GM10266 (cell line): ENCODE measurements around the gene ABCC10.
"Not testable (repeated sequence)": the region's sequence is repeated elsewhere in the genome, so short reads cannot be mapped to it uniquely, and the experiment has no call there.

Experiments
- DNase-seq: peaks from one replicate; pipeline ENCODE4 v3.0.0; 2012; ENCODE audit errors: extremely low spot score
- TF ChIP-seq, protein P1 (sequence below): IDR thresholded peaks from 2 replicates; pipeline ENCODE4 v1.5.1; 2012; ENCODE audit warnings: mild to moderate bottlenecking, low read depth; ENCODE audit not compliant: control insufficient read depth, insufficient read depth; ENCODE audit errors: missing control alignments

ABCC10 gene

DNA sequence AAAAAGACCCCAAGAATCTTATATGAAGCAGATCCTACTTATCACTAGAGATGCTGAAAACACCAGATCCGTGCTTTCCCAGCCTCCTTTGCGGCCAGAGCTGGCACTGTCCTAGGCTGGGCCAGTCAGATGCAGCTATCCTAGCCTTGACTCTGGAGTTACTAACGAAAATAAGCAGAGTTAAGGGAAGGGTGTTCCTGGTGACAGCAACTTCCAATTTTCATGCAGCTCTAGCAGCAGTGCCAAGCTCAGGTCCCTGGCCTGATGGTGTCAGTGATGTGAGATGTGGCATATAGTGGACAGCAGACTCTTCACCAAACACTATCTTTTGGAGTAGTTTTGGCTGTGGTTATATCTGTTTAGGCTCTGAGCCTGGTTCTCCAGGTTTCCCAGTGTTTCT is 25.6 kb upstream of the ABCC10 start:
- TF ChIP-seq, protein P1, sequence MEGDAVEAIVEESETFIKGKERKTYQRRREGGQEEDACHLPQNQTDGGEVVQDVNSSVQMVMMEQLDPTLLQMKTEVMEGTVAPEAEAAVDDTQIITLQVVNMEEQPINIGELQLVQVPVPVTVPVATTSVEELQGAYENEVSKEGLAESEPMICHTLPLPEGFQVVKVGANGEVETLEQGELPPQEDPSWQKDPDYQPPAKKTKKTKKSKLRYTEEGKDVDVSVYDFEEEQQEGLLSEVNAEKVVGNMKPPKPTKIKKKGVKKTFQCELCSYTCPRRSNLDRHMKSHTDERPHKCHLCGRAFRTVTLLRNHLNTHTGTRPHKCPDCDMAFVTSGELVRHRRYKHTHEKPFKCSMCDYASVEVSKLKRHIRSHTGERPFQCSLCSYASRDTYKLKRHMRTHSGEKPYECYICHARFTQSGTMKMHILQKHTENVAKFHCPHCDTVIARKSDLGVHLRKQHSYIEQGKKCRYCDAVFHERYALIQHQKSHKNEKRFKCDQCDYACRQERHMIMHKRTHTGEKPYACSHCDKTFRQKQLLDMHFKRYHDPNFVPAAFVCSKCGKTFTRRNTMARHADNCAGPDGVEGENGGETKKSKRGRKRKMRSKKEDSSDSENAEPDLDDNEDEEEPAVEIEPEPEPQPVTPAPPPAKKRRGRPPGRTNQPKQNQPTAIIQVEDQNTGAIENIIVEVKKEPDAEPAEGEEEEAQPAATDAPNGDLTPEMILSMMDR: no peak
- no peak for DNase-seq

DNA sequence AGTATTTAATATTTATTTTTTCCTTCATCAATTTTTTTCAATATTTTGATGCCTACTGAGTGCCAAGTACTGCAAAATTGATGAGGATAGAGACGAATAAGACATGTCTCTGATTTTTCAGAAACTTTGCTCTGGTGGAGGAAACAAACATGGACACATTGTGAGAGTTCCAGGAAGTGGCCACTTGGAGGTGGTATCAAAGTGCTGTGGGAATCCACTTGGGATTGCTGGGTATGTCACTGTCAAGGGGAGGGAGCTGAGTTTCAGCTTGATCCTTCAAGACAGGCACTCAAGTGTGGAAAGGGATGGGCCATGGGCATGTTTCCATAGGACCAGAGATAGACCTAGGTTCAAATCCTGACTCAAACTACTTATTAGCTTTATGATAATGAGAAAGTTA is 24.5 kb upstream of the ABCC10 start:
- TF ChIP-seq, protein P1: no peak
- DNase-seq: no peak

DNA sequence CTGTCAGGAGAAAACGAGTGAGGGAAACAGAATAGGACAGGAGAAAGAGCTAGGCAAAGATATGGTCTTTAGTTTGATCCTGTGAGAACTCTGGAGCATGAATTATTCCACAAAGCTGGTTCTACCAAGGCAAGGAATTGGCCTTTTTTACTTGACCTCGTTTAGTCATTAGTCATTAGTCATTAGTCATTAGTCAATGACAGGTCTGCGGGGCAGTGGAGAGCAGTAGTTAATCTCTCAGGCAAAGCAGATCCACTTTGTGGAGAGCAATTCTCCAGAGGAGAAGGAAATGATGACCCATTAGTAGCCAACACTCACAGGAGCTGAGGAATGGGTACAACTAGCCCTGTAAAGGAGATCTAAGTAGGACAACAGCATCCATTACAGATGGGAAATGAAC is 22.0 kb upstream of the ABCC10 start:
- TF ChIP-seq, protein P1: no peak
- no peak for DNase-seq

DNA sequence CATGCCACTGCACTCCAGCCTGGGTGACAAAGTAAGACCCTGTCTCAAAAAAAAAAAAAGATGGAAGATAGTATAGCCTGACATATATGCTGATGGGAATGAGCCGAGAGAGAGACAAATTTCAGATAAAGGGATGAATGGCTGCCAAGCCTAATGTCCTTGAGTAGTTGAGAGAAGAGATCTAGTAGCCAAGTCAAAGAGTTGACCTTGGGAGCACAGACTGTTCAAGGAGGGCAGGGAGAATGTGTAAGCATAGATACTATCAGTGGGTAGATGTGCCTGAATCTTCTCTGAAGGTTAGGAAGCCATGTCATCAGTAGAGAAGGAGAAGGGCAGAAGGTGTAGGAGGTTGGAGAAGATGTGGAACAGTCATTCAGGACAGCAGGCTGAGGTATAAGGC is 20.0 kb upstream of the ABCC10 start:
- TF ChIP-seq, protein P1: no peak
- DNase-seq: no peak

DNA sequence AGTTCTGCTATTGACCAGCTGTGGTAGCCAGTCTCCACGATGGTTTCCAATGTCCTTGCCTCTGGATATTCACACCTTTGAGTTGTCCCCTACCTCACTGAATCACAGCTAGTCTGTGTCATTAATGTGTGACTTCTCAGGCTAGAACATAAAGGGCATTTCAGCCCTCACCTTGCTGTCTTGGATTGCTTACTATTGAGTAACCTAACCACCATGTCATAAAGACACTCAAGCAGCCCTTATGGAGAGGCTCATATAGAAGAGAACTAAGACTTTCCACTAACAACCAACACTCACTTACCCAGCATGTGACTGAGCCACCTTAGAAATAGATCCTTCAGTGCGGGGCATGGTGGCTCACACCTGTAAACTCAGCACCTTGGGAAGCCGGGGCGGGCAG is 19.1 kb upstream of the ABCC10 start:
- TF ChIP-seq, protein P1: no peak
- DNase-seq: no peak

DNA sequence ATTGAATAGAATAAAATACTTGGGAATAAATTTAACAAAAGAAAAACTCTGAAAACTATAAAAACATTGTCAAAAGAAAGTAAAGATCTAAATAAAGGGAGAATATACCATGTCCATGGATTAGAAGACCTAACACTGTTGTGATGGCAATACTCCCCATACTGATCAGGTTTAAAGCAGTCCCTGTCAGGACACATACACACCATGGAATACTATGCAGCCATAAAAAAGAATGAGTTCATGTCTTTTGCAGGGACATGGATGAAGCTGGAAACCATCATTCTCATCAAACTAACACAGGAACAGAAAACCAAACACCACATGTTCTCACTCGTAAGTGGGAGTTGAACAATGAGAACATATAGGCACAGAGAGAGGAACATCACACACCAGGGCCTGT is 16.6 kb upstream of the ABCC10 start:
- not testable (repeated sequence) for DNase-seq

DNA sequence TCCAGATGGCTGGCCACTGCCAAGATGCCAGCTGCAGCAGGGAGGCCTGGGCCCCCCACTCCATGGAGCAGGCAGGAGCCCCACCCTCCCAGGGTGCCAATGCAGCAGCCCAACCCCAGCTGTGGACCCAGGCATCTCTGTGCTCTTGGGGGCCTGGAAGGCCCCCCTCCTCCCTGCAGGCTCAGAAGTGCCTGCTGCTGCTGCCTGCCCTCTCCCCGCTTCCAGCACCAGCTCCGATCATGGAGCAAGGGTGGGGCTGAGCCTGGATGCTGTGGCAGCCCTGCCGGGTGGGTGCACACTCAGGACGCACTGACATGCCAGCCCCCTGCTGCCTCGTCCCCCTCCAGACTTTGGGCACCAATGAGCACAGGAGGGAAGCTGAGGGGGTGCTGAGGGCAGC is 14.8 kb upstream of the ABCC10 start:
- no peak for DNase-seq
- TF ChIP-seq, protein P1: no peak

DNA sequence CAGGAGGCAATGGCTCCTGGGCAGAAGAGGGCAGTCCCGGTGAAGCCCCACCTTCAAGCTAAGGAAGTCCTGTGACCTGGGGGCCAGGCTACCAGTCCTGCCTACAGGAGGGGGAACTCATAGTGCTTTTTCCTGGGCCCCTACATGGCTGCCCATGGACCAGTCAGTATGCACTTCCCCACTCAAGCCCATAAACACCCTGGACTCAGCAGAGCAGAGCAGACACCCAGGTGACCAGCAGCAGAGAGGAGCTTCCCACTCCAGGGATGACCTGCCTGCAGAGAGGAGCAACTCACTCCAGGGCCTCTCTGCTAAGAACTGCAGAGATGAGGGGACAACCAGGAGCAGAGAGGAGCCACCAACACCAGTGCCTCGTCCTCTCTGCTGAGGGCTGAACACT is 14.3 kb upstream of the ABCC10 start:
- TF ChIP-seq, protein P1: no peak

DNA sequence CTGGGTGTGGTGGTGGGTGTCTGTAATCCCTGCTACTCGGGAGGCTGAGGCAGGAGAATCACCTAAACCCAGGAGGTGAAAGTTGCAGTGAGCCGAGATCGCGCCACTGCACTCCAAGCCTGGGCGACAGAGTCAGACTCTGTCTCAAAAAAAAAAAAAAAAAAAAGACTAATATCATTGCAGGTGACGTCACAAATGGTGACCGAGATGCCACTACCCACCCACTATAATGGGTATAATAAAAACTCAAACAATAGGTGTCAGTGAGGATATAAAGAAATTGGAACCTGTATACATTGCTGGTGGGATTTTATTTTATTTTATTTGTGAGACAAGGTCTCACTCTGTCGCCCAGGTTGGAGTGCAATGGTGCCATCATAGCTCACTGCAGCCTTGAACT is 12.1 kb upstream of the ABCC10 start:
- not testable (repeated sequence) for DNase-seq

More for the DNA sequence above, 14.3 kb upstream of the ABCC10 start:
- no peak for DNase-seq
